DMS114 treated with DMSO at 0.1 percent for 48 hours (cell line): ENCODE measurements around the gene ORMDL1.
"Not testable (repeated sequence)": the region's sequence is repeated elsewhere in the genome, so short reads cannot be mapped to it uniquely, and the experiment has no call there.

Experiments
- DNase-seq: peaks from one replicate; lab custom pipeline; 2025; ENCODE audit not compliant: unreplicated experiment; lab: John Stamatoyannopoulos, UW

ORMDL1 gene

DNA sequence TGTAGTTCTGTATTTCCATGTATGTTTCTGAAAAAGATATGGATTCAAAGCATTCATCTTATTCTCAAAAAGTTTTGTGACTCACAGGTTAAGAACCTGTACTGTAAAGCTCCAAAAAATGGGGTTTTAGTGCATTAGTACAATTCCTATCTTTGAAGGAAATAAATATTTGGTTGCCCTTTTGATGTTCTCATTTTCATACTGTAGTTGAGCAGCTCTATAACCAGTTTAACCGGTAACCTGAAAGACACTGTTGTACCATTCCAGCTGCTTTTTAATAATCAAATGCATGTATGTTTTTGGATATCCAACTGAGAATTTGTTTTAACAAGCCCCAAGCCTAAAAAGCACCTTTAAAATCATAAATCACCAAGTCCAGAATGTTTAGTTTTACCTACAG is 11.9 kb downstream of the ORMDL1 start:
- no peak for DNase-seq

- DNase-seq, result no peak
Observed at GRCh38 chr2:189770590-189771322, 13.4 kb downstream of the ORMDL1 start.

DNA sequence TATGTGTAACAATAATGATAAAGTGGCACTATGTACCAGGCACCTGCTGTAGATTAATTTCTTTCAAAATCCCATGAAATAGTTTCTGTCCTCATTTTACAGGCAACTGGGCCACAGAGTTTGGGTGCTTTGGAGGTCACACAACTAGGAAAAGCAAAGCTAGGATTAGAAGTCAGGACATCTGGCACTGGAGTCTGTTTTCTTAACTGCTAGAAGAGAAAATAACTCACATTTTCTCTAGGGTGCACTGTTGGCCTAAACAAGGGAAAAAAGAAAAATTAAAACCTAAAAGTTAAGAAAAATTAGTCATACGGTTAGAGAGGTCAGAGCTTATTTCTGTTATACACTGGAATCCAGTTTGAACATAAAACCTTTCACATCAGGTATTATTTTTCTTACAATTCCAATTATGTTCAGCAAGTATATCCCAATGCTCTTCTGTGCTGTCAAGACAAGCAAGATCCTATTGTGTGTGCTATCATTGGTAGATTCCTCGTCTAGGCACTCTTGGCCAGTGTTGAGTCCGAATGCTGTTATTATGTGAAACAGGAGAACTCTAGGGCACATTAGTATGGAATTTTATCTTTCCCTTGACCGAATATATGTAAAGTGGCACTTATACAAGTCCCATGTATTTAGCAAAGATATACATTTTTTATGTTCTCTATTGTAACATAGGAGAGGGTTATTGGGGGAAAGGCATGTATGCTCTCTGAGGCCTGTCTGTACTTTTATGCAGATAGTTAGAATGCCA is 20.1 kb downstream of the ORMDL1 start:
- DNase-seq, result peak; percentile 6

GRCh38 chr2:189762551-189763298 is 21.4 kb downstream of the ORMDL1 start, which contains the start of gene OSGEPL1:
Gene OSGEPL1, minus strand, starts transcription at chr2:189762792. Its CDS starts 1,152 bp downstream, at chr2:189761640.
- peak; percentile 89 for DNase-seq

GRCh38 chr2:189762229-189762550 is 21.9 kb downstream of the ORMDL1 start:
- DNase-seq, result no peak

DNA sequence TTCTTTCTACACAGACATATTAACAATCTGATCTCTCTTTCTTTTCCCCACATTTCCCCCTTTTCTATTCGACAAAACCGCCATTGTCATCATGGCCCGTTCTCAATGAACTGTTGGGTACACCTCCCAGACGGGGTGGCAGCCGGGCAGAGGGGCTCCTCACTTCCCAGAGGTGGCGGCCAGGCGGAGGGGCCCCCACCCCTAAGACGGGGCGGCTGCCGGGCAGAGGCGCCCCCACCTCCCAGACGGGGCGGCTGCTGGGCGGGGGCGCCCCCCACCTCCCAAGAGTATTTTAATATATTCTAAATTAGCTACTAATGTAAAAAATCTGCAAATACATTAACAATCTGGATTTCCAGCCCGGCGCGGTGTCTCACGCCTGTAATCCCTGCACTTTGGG is 24.0 kb downstream of the ORMDL1 start:
- not testable (repeated sequence) for DNase-seq

GRCh38 chr2:189756311-189756952 is 27.7 kb downstream of the ORMDL1 start:
- no peak for DNase-seq

DNA sequence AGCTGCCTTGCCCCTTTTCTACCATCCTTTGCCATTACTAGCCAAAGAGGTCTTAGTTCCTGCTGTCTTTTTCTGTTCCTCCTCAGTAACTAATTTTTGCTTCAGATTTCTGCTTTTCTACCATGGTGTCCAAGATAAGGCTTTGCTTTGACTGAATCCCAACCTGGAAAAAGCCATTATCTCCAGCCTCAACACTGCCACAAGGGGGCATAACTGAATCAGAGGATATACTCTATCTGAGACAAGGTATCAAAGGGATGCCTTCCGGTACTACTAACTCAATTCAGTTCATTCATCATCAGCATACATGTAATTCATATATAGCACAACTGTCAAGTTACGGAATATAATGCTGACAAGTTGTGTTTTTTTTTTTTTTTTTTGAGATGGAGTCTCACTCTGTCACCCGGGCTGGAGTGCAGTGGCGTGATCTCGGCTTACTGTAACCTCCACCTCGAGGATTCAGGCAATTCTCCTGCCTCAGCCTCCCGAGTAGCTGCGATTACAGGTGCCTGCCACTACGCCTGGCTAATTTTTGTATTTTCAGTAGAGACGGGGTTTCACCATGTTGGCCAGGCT is 33.0 kb downstream of the ORMDL1 start:
- peak; percentile 13 for DNase-seq

DNA sequence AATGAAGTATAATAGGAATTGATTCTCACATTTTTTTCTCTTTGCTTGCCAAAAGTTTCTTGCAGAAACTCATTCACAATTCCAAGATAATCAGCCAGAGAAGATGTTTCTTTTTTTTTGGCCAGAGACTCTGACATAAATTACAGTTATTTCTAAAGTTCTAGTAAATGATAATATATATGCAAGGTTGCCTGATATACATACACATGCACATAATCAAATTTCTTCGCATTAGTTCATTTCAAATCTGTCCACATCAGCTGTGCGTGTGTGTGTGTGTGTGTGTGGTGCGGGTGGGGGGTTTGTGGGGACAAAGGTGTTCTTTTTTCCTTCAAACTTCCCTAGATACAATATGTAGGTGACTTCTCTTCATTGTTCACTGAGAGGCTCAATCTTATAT is 54.7 kb downstream of the ORMDL1 start:
- DNase-seq, result no peak

DNA sequence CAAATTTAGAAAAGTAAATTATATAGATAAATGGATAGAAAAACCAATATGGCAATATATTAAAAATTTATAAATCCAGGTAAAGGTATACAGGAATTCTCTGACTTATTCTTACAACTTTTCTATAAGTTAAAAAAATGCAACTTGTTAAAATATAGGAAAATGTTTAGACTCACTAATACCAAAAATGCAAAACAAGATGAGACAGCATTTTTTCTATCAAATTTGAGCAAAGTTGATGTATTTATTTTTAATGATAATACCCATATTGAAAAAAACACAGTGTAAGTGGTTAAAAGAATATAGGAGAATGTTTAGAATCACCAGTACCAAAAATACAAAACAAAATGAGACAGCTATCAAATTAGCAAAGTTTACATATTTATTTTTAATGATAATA is 57.3 kb downstream of the ORMDL1 start:
- no peak for DNase-seq

- no peak for DNase-seq
Observed at GRCh38 chr2:189726271-189726670, 57.9 kb downstream of the ORMDL1 start.

- DNase-seq, result no peak
Observed at GRCh38 chr2:189723192-189723591, 60.9 kb downstream of the ORMDL1 start.
